Body of pancreas (tissue), 4 donors: Measurements from ENCODE around the gene OR8G5.

ENCODE experiments used
- CTCF ChIP-seq, 7 experiments: fragments of 450-650 bp in 4 of 7; fragments of 200-600 bp in 3 of 7; sonication (generic) in 3 of 7; IDR thresholded peaks; one replicate each; pipeline ENCODE4 v1.5.1; 2016 to 2019; ENCODE audit warnings: antibody characterized with exemption in 7 of 7
- POLR2A ChIP-seq, 3 donors: fragments of 450-650 bp; IDR thresholded peaks; one replicate each; pipeline ENCODE4 v1.6.1; 2016; ENCODE audit warnings: antibody characterized with exemption in 3 of 3, mild to moderate bottlenecking in 2 of 3

DNA sequence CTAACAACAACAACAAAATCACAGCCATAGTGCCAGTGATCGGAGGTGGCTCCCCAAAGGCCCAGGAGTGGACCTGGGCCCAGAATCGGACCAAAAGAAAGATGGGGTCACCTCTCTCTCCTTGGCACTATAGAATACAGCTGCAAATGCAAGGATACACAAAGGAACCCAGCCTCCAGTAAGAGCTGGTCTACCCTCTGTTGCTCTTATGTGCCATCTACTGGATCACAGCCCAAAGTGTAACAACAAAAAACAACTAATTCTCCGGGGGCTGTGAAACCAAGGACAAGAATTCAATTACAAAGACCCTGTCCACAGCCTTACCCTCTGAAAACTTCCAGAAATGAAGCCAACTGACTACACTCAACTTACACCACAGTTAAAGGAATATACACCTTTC is 21.6 kb downstream of the OR8G5 start:
- TF ChIP-seq CTCF (IDR thresholded peaks at IDR 0.05) (no peak), POLR2A (IDR thresholded peaks at IDR 0.05) (no peak)
